Upper lobe of left lung (tissue), 6 donors: Measurements from ENCODE around the gene DCTN2. TPM values are rescaled to one million over a fixed set of nuclear protein-coding genes. Genes with fewer than 3 reads are reported as not detected.
A peak's percentile ranks its signal among the peaks of the same experiment; 100 is the strongest.
"Not testable (repeated sequence)": the region's sequence is repeated elsewhere in the genome, so short reads cannot be mapped to it uniquely, and the experiment has no call there.

Experiments
- ATAC-seq, 2 donors: fragments of 200-7000 bp; cut with Tn5 transposase; one replicate each; pipeline ENCODE4 v1.9.1; 2022; ENCODE audit warnings: mild to moderate bottlenecking in 2 of 2, moderate library complexity in 2 of 2; ENCODE audit not compliant: low FRiP score in 2 of 2
- DNase-seq, 2 donors: peaks; one replicate each; pipeline ENCODE4 v3.0.0-alpha.2; 2019 to 2020
- H3K27ac ChIP-seq, 4 donors: fragments of 200-600 bp; sonication (generic); one replicate each; pipeline ENCODE4 v1.5.1; 2016 to 2019
- H3K27me3 ChIP-seq, 4 donors: fragments of 200-600 bp; sonication (generic); one replicate each; pipeline ENCODE4 v1.5.1; 2017 to 2019
- H3K36me3 ChIP-seq, 4 donors: fragments of 200-600 bp; sonication (generic); one replicate each; pipeline ENCODE4 v1.5.1; 2016 to 2019
- H3K4me1 ChIP-seq, 4 donors: fragments of 200-600 bp; sonication (generic); one replicate each; pipeline ENCODE4 v1.5.1; 2018 to 2019
- H3K4me3 ChIP-seq, 4 donors: fragments of 200-600 bp; sonication (generic); one replicate each; pipeline ENCODE4 v1.5.1; 2017 to 2019; ENCODE audit warnings: mild to moderate bottlenecking in 2 of 4, moderate library complexity in 1 of 4
- H3K9me3 ChIP-seq, 4 donors: fragments of 200-600 bp; sonication (generic); one replicate each; pipeline ENCODE4 v1.5.1; 2018 to 2019
- CTCF ChIP-seq, 6 experiments: fragments of 450-650 bp in 4 of 6; fragments of 200-600 bp in 2 of 6; sonication (generic) in 2 of 6; IDR thresholded peaks; one replicate each; pipeline ENCODE4 v1.5.1; 2016 to 2019; ENCODE audit warnings: antibody characterized with exemption in 6 of 6
- EP300 ChIP-seq, 4 donors: sonication (generic); formaldehyde crosslinking; IDR thresholded peaks; one replicate each; pipeline ENCODE4 v1.5.1; 2017; ENCODE audit warnings: antibody characterized with exemption in 4 of 4, control low read depth in 2 of 4
- POLR2A ChIP-seq, 4 donors: fragments of 450-650 bp; IDR thresholded peaks; one replicate each; pipeline ENCODE4 v1.5.1; 2016 to 2017; ENCODE audit warnings: antibody characterized with exemption in 4 of 4, mild to moderate bottlenecking in 2 of 4
- POLR2AphosphoS5 ChIP-seq, 2 donors: sonication (generic); formaldehyde crosslinking; IDR thresholded peaks; one replicate each; pipeline ENCODE4 v1.5.1; 2017; ENCODE audit warnings: antibody characterized with exemption in 2 of 2
- WGBS, 2 donors: methylation state at CpG; one replicate each; pipeline ENCODE4 v1.1.5; 2017 to 2018; 5-methylcytosine and 5-hydroxymethylcytosine counted together
- total RNA-seq, 6 donors: library from RNA; depleted of rRNA in 4 of 6; stranded (reverse); fragments of >200 nt in 4 of 6; gene quantifications; one replicate each; pipeline versions ENCODE4 v1.1.0 to v1.2.1, GENCODE V29; 2016 to 2021
- donor health status: DM: no; HTN: no; CAD: no; lungs with moderate emphysema.
- donor health status: DM: no; HTN: yes; CAD: no; lungs with severe emphysema.

The DCTN2 gene
- total RNA-seq, 6 donors from 2014 or later: 83.1 to 145 (median 110) TPM

- peaks cover 50 to 68% (median 55%) of the 10 kb centered on the region in 4 donors for H3K4me1 ChIP-seq
- peak within 1 kb of the TSS; percentile 96 to 99 (median 98) for H3K27ac ChIP-seq
- peak; percentile 99 for DNase-seq
- no peaks in the 10 kb centered on the region for H3K9me3 ChIP-seq
- H3K4me3 ChIP-seq: peak within 1 kb of the TSS; percentile 74 to 91 (median 83)
- H3K27me3 ChIP-seq: no peaks in the 10 kb centered on the region
- TF ChIP-seq POLR2AphosphoS5 (IDR thresholded peaks at IDR 0.05) (peak; percentile 99), POLR2A (IDR thresholded peaks at IDR 0.05) (peak; percentile 79 to 100 (median 100)), CTCF (IDR thresholded peaks at IDR 0.05) (no peak), EP300 (IDR thresholded peaks at IDR 0.05) (peak in 2 of 4 donors; percentile 74 to 85)
- peak; percentile 93 to 96 for ATAC-seq
- H3K36me3 ChIP-seq: peaks cover 21 to 47% (median 31%) of the 10 kb centered on the region in 4 donors
- 0 to 1% methylated on average over 26 to 44 of the region's 52 CpGs for WGBS, 2 donors
Measured at GRCh38 chr12:57520053-57520818, 26.8 kb downstream of the DCTN2 start, which contains the start of gene DDIT3. TSS of gene DDIT3 (minus strand) at chr12:57520514. CDS start at chr12:57517406, 3,108 bp downstream.

GRCh38 chr12:57519796-57520052, 27.3 kb downstream of the DCTN2 start:
- peaks cover 45 to 63% (median 51%) of the 10 kb centered on the region in 4 donors for H3K4me1 ChIP-seq
- H3K27me3 ChIP-seq: no peaks in the 10 kb centered on the region
- no peaks in the 10 kb centered on the region for H3K9me3 ChIP-seq
- H3K27ac ChIP-seq: peak overlapping the region; percentile 96 to 99 (median 98)
- ATAC-seq (no peak), DNase-seq (no peak)
- H3K4me3 ChIP-seq: peak overlapping the region; percentile 74 to 91 (median 83)
- peak in 1 of 2 donors; percentile 2 for TF ChIP-seq POLR2AphosphoS5 (IDR thresholded peaks at IDR 0.05)
- no peak for TF ChIP-seq POLR2A (IDR thresholded peaks at IDR 0.05)
- peaks cover 17 to 47% (median 31%) of the 10 kb centered on the region in 4 donors for H3K36me3 ChIP-seq
- WGBS, 2 donors: 0% methylated on average over 5 to 8 of the region's 8 CpGs

GRCh38 chr12:57518920-57519795, 27.8 kb downstream of the DCTN2 start:
- TF ChIP-seq CTCF (IDR thresholded peaks at IDR 0.05): no peak
- no peak for TF ChIP-seq POLR2AphosphoS5 (IDR thresholded peaks at IDR 0.05)
- TF ChIP-seq POLR2A (IDR thresholded peaks at IDR 0.05): no peak
- no peak for TF ChIP-seq EP300 (IDR thresholded peaks at IDR 0.05)
- peak in 1 of 2 donors; percentile 41 for DNase-seq
- WGBS, 2 donors: 28 to 73% methylated on average over 3 to 7 of the region's 7 CpGs

GRCh38 chr12:57518176-57518919, 28.6 kb downstream of the DCTN2 start:
- DNase-seq (no peak), ATAC-seq (no peak)
- H3K9me3 ChIP-seq: no peaks in the 10 kb centered on the region
- H3K36me3 ChIP-seq: peaks cover 17 to 51% (median 38%) of the 10 kb centered on the region in 4 donors
- H3K27me3 ChIP-seq: no peaks in the 10 kb centered on the region
- peak overlapping the region; percentile 38 to 99 (median 96) for H3K27ac ChIP-seq
- peak overlapping the region in 2 of 4 donors; percentile 74 to 83 for H3K4me3 ChIP-seq
- H3K4me1 ChIP-seq: peaks cover 31 to 49% (median 37%) of the 10 kb centered on the region in 4 donors
- TF ChIP-seq POLR2AphosphoS5 (IDR thresholded peaks at IDR 0.05) (no peak), EP300 (IDR thresholded peaks at IDR 0.05) (no peak), POLR2A (IDR thresholded peaks at IDR 0.05) (no peak), CTCF (IDR thresholded peaks at IDR 0.05) (no peak)
- 71 to 75% methylated on average over 8 of the region's 8 CpGs for WGBS, 2 donors

More at GRCh38 chr12:57518920-57519795, 27.8 kb downstream of the DCTN2 start:
- Histone ChIP-seq H3K27ac (peak overlapping the region; percentile 96 to 99 (median 98)), H3K4me3 (peak overlapping the region; percentile 74 to 91 (median 83)), H3K4me1 (peaks cover 39 to 57% (median 45%) of the 10 kb centered on the region in 4 donors), H3K36me3 (peaks cover 17 to 47% (median 33%) of the 10 kb centered on the region in 4 donors), H3K9me3 (no peaks in the 10 kb centered on the region), H3K27me3 (no peaks in the 10 kb centered on the region)
- ATAC-seq: no peak

- not testable (repeated sequence) for DNase-seq, ATAC-seq, H3K27me3 ChIP-seq, H3K4me3 ChIP-seq, H3K9me3 ChIP-seq
- peaks cover 30 to 48% (median 37%) of the 10 kb centered on the region in 4 donors for H3K4me1 ChIP-seq
- 93 to 97% methylated on average over 10 of the region's 10 CpGs for WGBS, 2 donors
- peaks cover 21 to 58% (median 43%) of the 10 kb centered on the region in 4 donors for H3K36me3 ChIP-seq
- H3K27ac ChIP-seq: peak overlapping the region in 1 of 4 donors; percentile 99
Measured at GRCh38 chr12:57517718-57518117, 29.3 kb downstream of the DCTN2 start.
